ENCODE data around the gene PSMD14. TPM values are rescaled to one million over a fixed set of nuclear protein-coding genes. Genes with fewer than 3 reads are reported as not detected.

The PSMD14 gene
- polyA plus RNA-seq, 1 donor from 2014 or later, result 136 TPM

DNA sequence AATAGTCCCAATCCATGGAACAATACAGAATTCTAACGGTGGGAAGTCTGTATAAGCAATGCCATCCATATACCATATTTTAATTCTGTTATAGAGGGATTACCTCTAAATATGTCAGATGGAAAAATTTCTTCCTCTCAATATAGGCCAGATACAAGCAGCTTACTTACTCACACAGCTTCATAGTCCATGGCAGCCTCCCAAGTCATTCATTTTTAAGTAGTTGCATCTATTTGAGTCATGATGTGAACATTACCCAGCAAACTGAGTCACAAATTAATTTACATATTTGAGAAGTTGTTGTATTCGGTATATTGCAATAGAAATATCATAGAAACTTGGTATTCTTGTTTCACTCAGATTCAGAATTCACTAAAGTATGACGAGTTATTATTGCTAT, 128.2 kb downstream of the PSMD14 start:
- Histone ChIP-seq H3K27me3 (ENCODE audit: insufficient read depth, low read depth, low read length) (peaks cover 6% of the 10 kb centered on the region), H3K79me2 (replicated peaks; ENCODE audit: insufficient read depth, low read length) (no peaks in the 10 kb centered on the region), H3K9me2 (ENCODE audit: insufficient read depth, low read length) (no peaks in the 10 kb centered on the region), H3K4me2 (ENCODE audit: low read length) (no peak overlapping the region), H2AFZ (ENCODE audit: low read depth, low read length) (no peak overlapping the region), H3F3A (ENCODE audit: insufficient read depth, low read length, poor library complexity, severe bottlenecking) (no peaks in the 10 kb centered on the region), H3K4me3 (ENCODE audit: low read length) (no peak overlapping the region), H3K9ac (ENCODE audit: low read length) (no peak overlapping the region), H3K27ac (ENCODE audit: low read length) (no peak overlapping the region), H4K20me1 (ENCODE audit: insufficient read depth) (no peaks in the 10 kb centered on the region), H3K36me3 (ENCODE audit: insufficient read depth, low read length) (no peaks in the 10 kb centered on the region), H3K9me3 (ENCODE audit: low read length) (no peaks in the 10 kb centered on the region)
- TF ChIP-seq EZH2 (IDR thresholded peaks at IDR 0.05; ENCODE audit: borderline replicate concordance, insufficient read depth, low read length, poor library complexity, severe bottlenecking) (no peak), RAD21 (conservative IDR thresholded peaks at IDR 0.05) (no peak), MXI1 (conservative IDR thresholded peaks at IDR 0.05; ENCODE audit: poor library complexity, severe bottlenecking) (no peak), EP300 (conservative IDR thresholded peaks at IDR 0.05; ENCODE audit: poor library complexity, severe bottlenecking) (no peak), TAF1 (IDR thresholded peaks at IDR 0.05; ENCODE audit: low read depth) (no peak), POLR2AphosphoS5 (IDR thresholded peaks at IDR 0.05) (no peak), SMC3 (conservative IDR thresholded peaks at IDR 0.05; ENCODE audit: poor library complexity) (no peak)
- TF ChIP-seq, protein P1, sequence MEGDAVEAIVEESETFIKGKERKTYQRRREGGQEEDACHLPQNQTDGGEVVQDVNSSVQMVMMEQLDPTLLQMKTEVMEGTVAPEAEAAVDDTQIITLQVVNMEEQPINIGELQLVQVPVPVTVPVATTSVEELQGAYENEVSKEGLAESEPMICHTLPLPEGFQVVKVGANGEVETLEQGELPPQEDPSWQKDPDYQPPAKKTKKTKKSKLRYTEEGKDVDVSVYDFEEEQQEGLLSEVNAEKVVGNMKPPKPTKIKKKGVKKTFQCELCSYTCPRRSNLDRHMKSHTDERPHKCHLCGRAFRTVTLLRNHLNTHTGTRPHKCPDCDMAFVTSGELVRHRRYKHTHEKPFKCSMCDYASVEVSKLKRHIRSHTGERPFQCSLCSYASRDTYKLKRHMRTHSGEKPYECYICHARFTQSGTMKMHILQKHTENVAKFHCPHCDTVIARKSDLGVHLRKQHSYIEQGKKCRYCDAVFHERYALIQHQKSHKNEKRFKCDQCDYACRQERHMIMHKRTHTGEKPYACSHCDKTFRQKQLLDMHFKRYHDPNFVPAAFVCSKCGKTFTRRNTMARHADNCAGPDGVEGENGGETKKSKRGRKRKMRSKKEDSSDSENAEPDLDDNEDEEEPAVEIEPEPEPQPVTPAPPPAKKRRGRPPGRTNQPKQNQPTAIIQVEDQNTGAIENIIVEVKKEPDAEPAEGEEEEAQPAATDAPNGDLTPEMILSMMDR (IDR thresholded peaks at IDR 0.05; ENCODE audit: poor library complexity, severe bottlenecking), result no peak
- TF ChIP-seq, protein P2, sequence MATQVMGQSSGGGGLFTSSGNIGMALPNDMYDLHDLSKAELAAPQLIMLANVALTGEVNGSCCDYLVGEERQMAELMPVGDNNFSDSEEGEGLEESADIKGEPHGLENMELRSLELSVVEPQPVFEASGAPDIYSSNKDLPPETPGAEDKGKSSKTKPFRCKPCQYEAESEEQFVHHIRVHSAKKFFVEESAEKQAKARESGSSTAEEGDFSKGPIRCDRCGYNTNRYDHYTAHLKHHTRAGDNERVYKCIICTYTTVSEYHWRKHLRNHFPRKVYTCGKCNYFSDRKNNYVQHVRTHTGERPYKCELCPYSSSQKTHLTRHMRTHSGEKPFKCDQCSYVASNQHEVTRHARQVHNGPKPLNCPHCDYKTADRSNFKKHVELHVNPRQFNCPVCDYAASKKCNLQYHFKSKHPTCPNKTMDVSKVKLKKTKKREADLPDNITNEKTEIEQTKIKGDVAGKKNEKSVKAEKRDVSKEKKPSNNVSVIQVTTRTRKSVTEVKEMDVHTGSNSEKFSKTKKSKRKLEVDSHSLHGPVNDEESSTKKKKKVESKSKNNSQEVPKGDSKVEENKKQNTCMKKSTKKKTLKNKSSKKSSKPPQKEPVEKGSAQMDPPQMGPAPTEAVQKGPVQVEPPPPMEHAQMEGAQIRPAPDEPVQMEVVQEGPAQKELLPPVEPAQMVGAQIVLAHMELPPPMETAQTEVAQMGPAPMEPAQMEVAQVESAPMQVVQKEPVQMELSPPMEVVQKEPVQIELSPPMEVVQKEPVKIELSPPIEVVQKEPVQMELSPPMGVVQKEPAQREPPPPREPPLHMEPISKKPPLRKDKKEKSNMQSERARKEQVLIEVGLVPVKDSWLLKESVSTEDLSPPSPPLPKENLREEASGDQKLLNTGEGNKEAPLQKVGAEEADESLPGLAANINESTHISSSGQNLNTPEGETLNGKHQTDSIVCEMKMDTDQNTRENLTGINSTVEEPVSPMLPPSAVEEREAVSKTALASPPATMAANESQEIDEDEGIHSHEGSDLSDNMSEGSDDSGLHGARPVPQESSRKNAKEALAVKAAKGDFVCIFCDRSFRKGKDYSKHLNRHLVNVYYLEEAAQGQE (IDR thresholded peaks at IDR 0.05; ENCODE audit: borderline replicate concordance), result no peak

DNA sequence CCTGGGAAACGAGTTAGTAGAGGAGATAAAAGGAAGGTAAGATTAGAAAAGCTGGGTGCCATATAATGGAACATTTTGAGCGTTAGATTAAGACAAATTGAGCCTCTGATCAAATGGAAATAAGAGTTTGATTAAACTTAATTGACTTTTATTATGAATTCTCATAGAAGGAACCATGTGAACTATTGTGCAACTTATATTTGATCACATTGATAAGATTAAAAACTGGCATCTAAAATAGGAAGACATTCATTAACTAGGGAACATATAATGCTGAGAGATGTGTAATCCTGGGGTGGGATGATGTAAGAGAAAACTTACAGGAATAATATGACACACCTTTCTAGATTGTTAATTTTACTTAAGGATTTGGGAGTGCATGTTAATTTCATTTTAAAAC, 130.4 kb downstream of the PSMD14 start:
- Histone ChIP-seq H4K20me1 (ENCODE audit: insufficient read depth) (no peaks in the 10 kb centered on the region), H3K4me2 (ENCODE audit: low read length) (no peak overlapping the region), H3K9ac (ENCODE audit: low read length) (no peak overlapping the region), H3K79me2 (replicated peaks; ENCODE audit: insufficient read depth, low read length) (no peaks in the 10 kb centered on the region), H2AFZ (ENCODE audit: low read depth, low read length) (no peak overlapping the region), H3K9me2 (ENCODE audit: insufficient read depth, low read length) (no peaks in the 10 kb centered on the region), H3F3A (ENCODE audit: insufficient read depth, low read length, poor library complexity, severe bottlenecking) (no peaks in the 10 kb centered on the region), H3K9me3 (ENCODE audit: low read length) (no peaks in the 10 kb centered on the region), H3K36me3 (ENCODE audit: insufficient read depth, low read length) (no peaks in the 10 kb centered on the region), H3K27ac (ENCODE audit: low read length) (no peak overlapping the region), H3K27me3 (ENCODE audit: insufficient read depth, low read depth, low read length) (no peaks in the 10 kb centered on the region), H3K4me3 (ENCODE audit: low read length) (no peak overlapping the region)
- no peak for TF ChIP-seq EZH2 (IDR thresholded peaks at IDR 0.05; ENCODE audit: borderline replicate concordance, insufficient read depth, low read length, poor library complexity, severe bottlenecking)
- TF ChIP-seq, protein P1 (IDR thresholded peaks at IDR 0.05; ENCODE audit: poor library complexity, severe bottlenecking), result no peak
- no peak for TF ChIP-seq MXI1 (conservative IDR thresholded peaks at IDR 0.05; ENCODE audit: poor library complexity, severe bottlenecking)

All from neural cell (in vitro differentiated cells).